Measurements from ENCODE around the gene GPR150.

- TF ChIP-seq EZH2 (IDR thresholded peaks at IDR 0.05; ENCODE audit: borderline replicate concordance): no peak
- no peak for TF ChIP-seq CTCF (IDR thresholded peaks at IDR 0.05; ENCODE audit: poor library complexity)
- TF ChIP-seq EZH2phosphoT487 (IDR thresholded peaks at IDR 0.05; ENCODE audit: low read depth, severe bottlenecking, unreplicated experiment): no peak
Observed at GRCh38 chr5:95638632-95639031, 18.7 kb downstream of the GPR150 start.

All from hepatocyte (in vitro differentiated cells).